ENCODE measurements around the gene NOL4L.

NOL4L gene

DNA sequence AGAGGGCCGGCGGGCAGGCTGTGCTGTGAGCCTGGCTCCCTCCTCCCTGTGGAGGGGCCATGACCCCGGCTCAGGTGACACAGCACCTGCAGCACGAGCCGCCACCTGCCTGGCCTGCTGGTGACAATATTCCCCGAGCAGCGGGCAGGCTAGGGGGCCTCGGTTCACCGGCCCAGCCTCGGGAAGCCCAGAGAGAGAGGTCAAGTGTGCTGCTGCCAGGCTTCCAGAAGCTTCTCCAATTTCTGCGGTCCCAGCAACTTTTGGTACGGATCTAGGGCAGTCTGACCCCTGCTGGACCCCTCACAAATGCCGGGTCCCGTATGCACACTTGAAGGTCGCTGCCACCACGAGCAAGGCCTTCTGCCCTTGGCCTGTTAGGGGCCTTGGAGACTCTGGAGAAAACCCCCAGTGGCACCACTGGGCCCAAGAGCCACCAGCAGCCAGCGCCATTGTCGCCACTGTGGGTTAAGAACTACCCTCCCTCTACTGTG, 38.6 kb upstream of the NOL4L start:
- TF ChIP-seq REST (IDR thresholded peaks at IDR 0.05; ENCODE audit: insufficient replicate concordance, low read depth) (no peak), CTCF (IDR thresholded peaks at IDR 0.05; ENCODE audit: insufficient read depth, low read length) (no peak), GABPA (IDR thresholded peaks at IDR 0.05; ENCODE audit: low read depth) (no peak), SPI1 (IDR thresholded peaks at IDR 0.05; ENCODE audit: borderline replicate concordance, low read depth) (no peak), POLR2AphosphoS5 (IDR thresholded peaks at IDR 0.05; ENCODE audit: low read depth) (no peak)
- Histone ChIP-seq H3K27me3 (ENCODE audit: insufficient read depth, poor library complexity, severe bottlenecking) (no peaks in the 10 kb centered on the region), H3K27ac (replicated peaks) (no peak overlapping the region), H3K4me3 (replicated peaks; ENCODE audit: insufficient read depth, low read length) (no peak overlapping the region)
- no peak for DNase-seq (ENCODE audit: low read depth in 1 of 2, low spot score in 1 of 2)

- DNase-seq (ENCODE audit: low read depth in 1 of 2, low spot score in 1 of 2) = no peak
- H3K27ac ChIP-seq (replicated peaks) = no peak overlapping the region
- no peak overlapping the region for H3K4me3 ChIP-seq (replicated peaks; ENCODE audit: insufficient read depth, low read length)
- TF ChIP-seq CTCF (IDR thresholded peaks at IDR 0.05; ENCODE audit: insufficient read depth, low read length) (no peak), POLR2AphosphoS5 (IDR thresholded peaks at IDR 0.05; ENCODE audit: low read depth) (no peak)
- H3K27me3 ChIP-seq (ENCODE audit: insufficient read depth, poor library complexity, severe bottlenecking) = no peaks in the 10 kb centered on the region
Observed at GRCh38 chr20:32622585-32623468, 37.7 kb upstream of the NOL4L start.

- Histone ChIP-seq H3K27ac (replicated peaks) (no peak overlapping the region), H3K27me3 (ENCODE audit: insufficient read depth, poor library complexity, severe bottlenecking) (no peaks in the 10 kb centered on the region), H3K4me3 (replicated peaks; ENCODE audit: insufficient read depth, low read length) (no peak overlapping the region)
- no peak for DNase-seq (ENCODE audit: low read depth in 1 of 2, low spot score in 1 of 2)
- TF ChIP-seq SPI1 (IDR thresholded peaks at IDR 0.05; ENCODE audit: borderline replicate concordance, low read depth) (no peak), REST (IDR thresholded peaks at IDR 0.05; ENCODE audit: insufficient replicate concordance, low read depth) (no peak), POLR2AphosphoS5 (IDR thresholded peaks at IDR 0.05; ENCODE audit: low read depth) (no peak), GABPA (IDR thresholded peaks at IDR 0.05; ENCODE audit: low read depth) (no peak), CTCF (IDR thresholded peaks at IDR 0.05; ENCODE audit: insufficient read depth, low read length) (no peak)
Observed at GRCh38 chr20:32621891-32622584, 36.9 kb upstream of the NOL4L start.

Measured in HL-60 (cell line).